ENCODE measurements around the gene EME2. TPM values are rescaled to one million over a fixed set of nuclear protein-coding genes. Genes with fewer than 3 reads are reported as not detected.

EME2 gene
- total and polyA plus RNA-seq, 2 donors (not counting 1 experiment from before 2014, with no cell fraction given) = 34.6 to 42.5 TPM

DNA sequence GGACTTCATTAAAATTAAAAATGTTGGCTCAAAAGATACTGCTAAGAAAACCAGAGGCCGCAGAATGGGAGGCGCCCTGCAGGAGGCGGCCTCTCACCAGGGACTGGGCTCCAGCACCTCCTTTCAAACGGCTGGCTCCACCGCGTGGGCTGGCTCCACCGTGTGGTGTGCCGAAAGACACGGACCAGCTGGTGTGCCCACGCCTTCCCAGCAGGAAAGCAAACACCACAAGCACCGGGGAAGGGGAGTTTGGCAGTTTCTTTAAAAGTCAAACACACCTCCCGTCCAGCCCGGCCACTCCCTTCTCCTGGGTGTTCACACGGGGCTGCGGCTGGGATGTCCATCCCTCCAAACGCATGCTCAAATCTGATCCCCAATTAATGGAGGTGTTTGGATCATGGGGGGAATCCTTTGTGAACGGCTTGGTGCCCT lies 40.1 kb downstream of the EME2 start:
- Mint-ChIP-seq H3K4me3 (no peak overlapping the region), H3K27ac (no peak overlapping the region), H3K9me3 (ENCODE audit: insufficient read depth) (no peaks in the 10 kb centered on the region), H3K27me3 (no peaks in the 10 kb centered on the region), H3K4me1 (no peaks in the 10 kb centered on the region)
- TF ChIP-seq, protein P1, sequence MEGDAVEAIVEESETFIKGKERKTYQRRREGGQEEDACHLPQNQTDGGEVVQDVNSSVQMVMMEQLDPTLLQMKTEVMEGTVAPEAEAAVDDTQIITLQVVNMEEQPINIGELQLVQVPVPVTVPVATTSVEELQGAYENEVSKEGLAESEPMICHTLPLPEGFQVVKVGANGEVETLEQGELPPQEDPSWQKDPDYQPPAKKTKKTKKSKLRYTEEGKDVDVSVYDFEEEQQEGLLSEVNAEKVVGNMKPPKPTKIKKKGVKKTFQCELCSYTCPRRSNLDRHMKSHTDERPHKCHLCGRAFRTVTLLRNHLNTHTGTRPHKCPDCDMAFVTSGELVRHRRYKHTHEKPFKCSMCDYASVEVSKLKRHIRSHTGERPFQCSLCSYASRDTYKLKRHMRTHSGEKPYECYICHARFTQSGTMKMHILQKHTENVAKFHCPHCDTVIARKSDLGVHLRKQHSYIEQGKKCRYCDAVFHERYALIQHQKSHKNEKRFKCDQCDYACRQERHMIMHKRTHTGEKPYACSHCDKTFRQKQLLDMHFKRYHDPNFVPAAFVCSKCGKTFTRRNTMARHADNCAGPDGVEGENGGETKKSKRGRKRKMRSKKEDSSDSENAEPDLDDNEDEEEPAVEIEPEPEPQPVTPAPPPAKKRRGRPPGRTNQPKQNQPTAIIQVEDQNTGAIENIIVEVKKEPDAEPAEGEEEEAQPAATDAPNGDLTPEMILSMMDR (IDR thresholded peaks at IDR 0.05) = no peak
- no peak for TF ChIP-seq EZH2 (IDR thresholded peaks at IDR 0.05; ENCODE audit: borderline replicate concordance, insufficient read depth, low read depth, low read length, poor library complexity, severe bottlenecking)
- WGBS (ENCODE audit: insufficient coverage) = 25% methylated on average over 4 of the region's 17 CpGs
- H3K4me2 ChIP-seq (replicated peaks; ENCODE audit: low read depth, low read length, poor library complexity, severe bottlenecking) = no peak overlapping the region
- no peak overlapping the region for H3K27ac ChIP-seq (ENCODE audit: low read length in 2 of 2)
- no peak overlapping the region for H2AFZ ChIP-seq (ENCODE audit: insufficient read depth, low read depth, low read length, poor library complexity, severe bottlenecking)
- H4K20me1 ChIP-seq (ENCODE audit: control insufficient read depth, insufficient read depth, low read length, poor library complexity, severe bottlenecking) = peaks cover 13% of the 10 kb centered on the region
- H3K4me1 ChIP-seq (ENCODE audit: control insufficient read depth in 2 of 2, insufficient read depth in 2 of 2, low read length in 2 of 2) = no peaks in the 10 kb centered on the region
- ATAC-seq (ENCODE audit: low read depth) (peak; percentile 49), DNase-seq (no peak)
- no peaks in the 10 kb centered on the region for H3K27me3 ChIP-seq (replicated peaks in 1 of 4; ENCODE audit: control extremely low read depth in 1 of 4, control insufficient read depth in 3 of 4, insufficient read depth in 4 of 4, low read length in 3 of 4)
- no peak overlapping the region for H3K4me3 ChIP-seq (ENCODE audit: control extremely low read depth in 1 of 5, extremely low read depth in 1 of 5, insufficient read depth in 1 of 5, low read depth in 2 of 5, low read length in 4 of 5)
- H3K36me3 ChIP-seq (replicated peaks in 1 of 2; ENCODE audit: control extremely low read depth in 1 of 2, control insufficient read depth in 1 of 2, extremely low read depth in 1 of 2, insufficient read depth in 2 of 2, low read length in 1 of 2) = peaks cover 3 to 54% of the 10 kb centered on the region in 2 experiments
- CTCF ChIA-PET = no interaction called here
- intact Hi-C loops (cut with micrococcal nuclease) = no loop called here
- peaks cover 0 to 4% (median 0%) of the 10 kb centered on the region in 3 donors for H3K9me3 ChIP-seq (ENCODE audit: control extremely low read depth in 1 of 3, control insufficient read depth in 2 of 3, insufficient read depth in 1 of 3, low read length in 2 of 3)
- POLR2A ChIA-PET = no interaction called here
- no peak overlapping the region for H3K9ac ChIP-seq (ENCODE audit: low read length)
- H3K79me2 ChIP-seq (ENCODE audit: control insufficient read depth, insufficient read depth, low read length) = no peaks in the 10 kb centered on the region

DNA sequence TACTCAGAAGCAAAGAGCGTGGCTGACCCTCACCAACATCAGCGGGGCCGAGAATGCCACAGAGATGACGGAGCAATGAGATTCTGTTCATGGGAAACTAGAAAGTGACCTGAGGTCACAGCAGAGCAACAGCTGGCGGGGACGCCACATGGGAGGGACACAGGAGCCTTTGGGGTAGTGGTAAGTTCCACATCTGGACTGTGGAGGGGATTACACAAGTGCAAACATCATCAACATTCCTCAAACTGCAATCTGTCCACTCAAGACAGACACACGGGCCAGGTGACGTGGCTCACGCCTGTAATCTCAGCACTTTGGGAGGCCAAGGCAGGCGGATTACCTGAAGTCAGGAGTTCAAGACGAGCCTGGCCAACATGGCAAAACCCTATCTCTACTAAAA lies 42.9 kb downstream of the EME2 start:
- Histone ChIP-seq H3K4me2 (replicated peaks; ENCODE audit: low read depth, low read length, poor library complexity, severe bottlenecking) (no peak overlapping the region), H3K36me3 (replicated peaks in 1 of 2; ENCODE audit: control extremely low read depth in 1 of 2, control insufficient read depth in 1 of 2, extremely low read depth in 1 of 2, insufficient read depth in 2 of 2, low read length in 1 of 2) (peaks cover 2 to 53% of the 10 kb centered on the region in 2 experiments), H3K9me3 (ENCODE audit: control extremely low read depth in 1 of 3, control insufficient read depth in 2 of 3, insufficient read depth in 1 of 3, low read length in 2 of 3) (no peaks in the 10 kb centered on the region), H3K9ac (ENCODE audit: low read length) (no peak overlapping the region), H3K27me3 (replicated peaks in 1 of 4; ENCODE audit: control extremely low read depth in 1 of 4, control insufficient read depth in 3 of 4, insufficient read depth in 4 of 4, low read length in 3 of 4) (no peaks in the 10 kb centered on the region), H3K27ac (ENCODE audit: low read length in 2 of 2) (no peak overlapping the region), H2AFZ (ENCODE audit: insufficient read depth, low read depth, low read length, poor library complexity, severe bottlenecking) (no peak overlapping the region), H4K20me1 (ENCODE audit: control insufficient read depth, insufficient read depth, low read length, poor library complexity, severe bottlenecking) (peaks cover 17% of the 10 kb centered on the region), H3K79me2 (ENCODE audit: control insufficient read depth, insufficient read depth, low read length) (peaks cover 6% of the 10 kb centered on the region), H3K4me1 (ENCODE audit: control insufficient read depth in 2 of 2, insufficient read depth in 2 of 2, low read length in 2 of 2) (no peaks in the 10 kb centered on the region), H3K4me3 (ENCODE audit: control extremely low read depth in 1 of 5, extremely low read depth in 1 of 5, insufficient read depth in 1 of 5, low read depth in 2 of 5, low read length in 4 of 5) (no peak overlapping the region)
- 96% methylated on average over 5 of the region's 11 CpGs for WGBS (ENCODE audit: insufficient coverage)
- Mint-ChIP-seq H3K27me3 (no peaks in the 10 kb centered on the region), H3K4me1 (no peaks in the 10 kb centered on the region), H3K9me3 (ENCODE audit: insufficient read depth) (no peaks in the 10 kb centered on the region), H3K27ac (no peak overlapping the region), H3K4me3 (no peak overlapping the region)
- ChIA-PET POLR2A (no interaction called here), CTCF (no interaction called here)
- TF ChIP-seq EZH2 (IDR thresholded peaks at IDR 0.05; ENCODE audit: borderline replicate concordance, insufficient read depth, low read depth, low read length, poor library complexity, severe bottlenecking) = no peak
- TF ChIP-seq, protein P1 (IDR thresholded peaks at IDR 0.05) = no peak
- DNase-seq (no peak), ATAC-seq (ENCODE audit: low read depth) (no peak)
- intact Hi-C loops (cut with micrococcal nuclease) = no loop called here

Measured in B cell (primary cell).